SIG-M5 (cell line): ENCODE data around the gene MICAL3.
"Not testable (repeated sequence)": the region's sequence is repeated elsewhere in the genome, so short reads cannot be mapped to it uniquely, and the experiment has no call there.

Experiments
- DNase-seq: peaks from one replicate; lab custom pipeline; 2025; lab: John Stamatoyannopoulos, UW

The MICAL3 gene

GRCh38 chr22:18000441-18001039, 23.8 kb downstream of the MICAL3 start:
- no peak for DNase-seq

- no peak for DNase-seq
Observed at GRCh38 chr22:17999851-18000250, 24.5 kb downstream of the MICAL3 start.

DNA sequence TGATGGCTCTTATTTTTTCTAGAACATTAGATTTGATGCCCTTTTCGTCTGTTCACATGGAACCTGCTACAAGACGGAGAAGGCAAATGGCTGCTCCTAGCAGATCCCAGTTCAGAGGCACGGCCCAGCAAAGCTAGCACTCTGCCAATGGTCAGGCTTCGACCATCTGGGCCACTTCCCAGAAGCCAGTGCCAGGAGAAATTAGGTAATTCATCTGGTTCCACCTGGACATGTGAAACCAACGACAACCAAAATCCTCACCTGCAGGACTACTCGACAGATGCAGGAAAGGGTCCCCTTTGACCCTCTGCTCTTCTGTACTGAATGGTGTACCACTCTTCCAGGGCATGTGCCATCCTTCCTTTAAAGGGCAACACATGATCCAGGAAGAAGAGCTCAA, 25.4 kb downstream of the MICAL3 start:
- DNase-seq = no peak

GRCh38 chr22:17997456-17997855, 26.9 kb downstream of the MICAL3 start:
- DNase-seq = no peak

GRCh38 chr22:17995256-17995655, 29.1 kb downstream of the MICAL3 start:
- DNase-seq = not testable (repeated sequence)

GRCh38 chr22:17994424-17995108, 29.8 kb downstream of the MICAL3 start:
- DNase-seq = no peak

GRCh38 chr22:17992976-17993375, 31.4 kb downstream of the MICAL3 start:
- DNase-seq = not testable (repeated sequence)

DNA sequence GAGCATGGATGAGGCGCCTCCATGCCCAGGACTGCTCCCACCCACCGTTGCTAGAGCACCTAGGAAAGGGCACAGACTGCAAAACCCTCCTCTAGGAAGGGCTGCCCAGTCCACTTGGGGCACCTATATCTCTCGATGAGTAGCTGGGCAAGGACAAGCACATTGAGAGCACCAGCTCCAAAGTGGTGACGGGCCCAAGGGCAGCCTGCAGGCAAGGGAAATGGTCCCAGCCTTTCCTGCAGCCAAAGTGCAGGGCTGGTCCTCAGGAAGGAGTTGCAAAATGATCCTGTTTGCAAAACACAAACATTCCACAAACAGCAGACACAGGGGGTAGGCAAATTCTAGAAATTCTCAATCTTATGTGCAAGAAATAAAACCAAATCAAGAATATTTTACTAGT, 32.4 kb downstream of the MICAL3 start:
- DNase-seq = not testable (repeated sequence)

DNA sequence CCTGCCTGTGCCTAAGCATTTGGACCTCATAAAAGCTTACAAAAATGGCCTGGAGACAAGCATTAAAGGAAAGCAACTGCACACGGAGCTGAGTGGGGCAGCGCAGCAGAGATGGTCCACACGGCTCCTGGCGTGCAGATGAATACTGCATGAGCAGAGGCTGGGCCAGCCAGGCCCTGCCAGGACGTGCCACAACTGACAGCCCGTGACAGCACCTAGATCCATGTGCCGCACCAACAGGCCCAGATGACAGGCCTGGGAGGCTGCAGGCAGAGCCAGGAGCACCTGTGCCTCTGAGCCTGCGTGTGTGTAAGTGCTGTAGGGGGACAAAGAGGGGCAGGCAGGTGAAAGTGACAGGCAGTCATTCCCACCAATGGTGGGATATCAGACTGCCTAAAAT, 33.4 kb downstream of the MICAL3 start:
- no peak for DNase-seq

GRCh38 chr22:17990147-17990546, 34.2 kb downstream of the MICAL3 start:
- DNase-seq = no peak

DNA sequence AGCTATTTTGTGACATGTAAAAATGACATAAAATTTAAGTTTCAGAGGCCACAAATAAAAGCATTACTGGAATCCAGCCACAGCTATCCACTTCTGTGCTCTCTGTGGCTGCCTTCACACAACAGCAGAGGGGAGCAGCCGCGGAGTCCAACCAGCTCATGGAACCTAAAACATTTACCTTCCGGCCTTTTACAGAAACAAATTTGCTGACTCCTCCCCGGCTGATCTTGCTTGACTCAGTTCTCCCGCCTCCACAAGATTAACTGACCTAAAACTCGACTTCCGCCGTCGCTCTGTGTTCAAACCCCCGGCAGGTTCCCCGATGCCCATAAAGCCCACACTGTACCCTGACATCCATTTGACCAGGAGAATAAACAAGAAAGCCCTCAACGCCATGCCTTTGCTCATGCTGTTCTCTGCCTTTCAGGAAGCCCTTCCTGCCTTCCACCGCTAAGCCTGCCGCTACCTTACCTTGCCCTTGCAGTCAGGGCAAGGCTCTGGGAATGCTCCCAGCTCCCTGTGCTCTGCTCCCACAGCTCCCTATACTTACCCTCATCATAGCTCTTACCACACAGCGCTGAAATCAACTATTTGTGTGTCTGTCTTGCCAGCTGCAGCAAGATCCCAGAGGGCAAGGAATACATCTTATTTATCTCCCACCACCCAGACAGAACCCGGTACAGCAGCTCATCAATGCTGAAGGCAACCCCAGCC, 35.4 kb downstream of the MICAL3 start:
- no peak for DNase-seq

GRCh38 chr22:17985606-17986005, 38.8 kb downstream of the MICAL3 start:
- no peak for DNase-seq

GRCh38 chr22:17985071-17985470, 39.3 kb downstream of the MICAL3 start:
- not testable (repeated sequence) for DNase-seq

GRCh38 chr22:17984114-17984513, 40.2 kb downstream of the MICAL3 start:
- DNase-seq = no peak

DNA sequence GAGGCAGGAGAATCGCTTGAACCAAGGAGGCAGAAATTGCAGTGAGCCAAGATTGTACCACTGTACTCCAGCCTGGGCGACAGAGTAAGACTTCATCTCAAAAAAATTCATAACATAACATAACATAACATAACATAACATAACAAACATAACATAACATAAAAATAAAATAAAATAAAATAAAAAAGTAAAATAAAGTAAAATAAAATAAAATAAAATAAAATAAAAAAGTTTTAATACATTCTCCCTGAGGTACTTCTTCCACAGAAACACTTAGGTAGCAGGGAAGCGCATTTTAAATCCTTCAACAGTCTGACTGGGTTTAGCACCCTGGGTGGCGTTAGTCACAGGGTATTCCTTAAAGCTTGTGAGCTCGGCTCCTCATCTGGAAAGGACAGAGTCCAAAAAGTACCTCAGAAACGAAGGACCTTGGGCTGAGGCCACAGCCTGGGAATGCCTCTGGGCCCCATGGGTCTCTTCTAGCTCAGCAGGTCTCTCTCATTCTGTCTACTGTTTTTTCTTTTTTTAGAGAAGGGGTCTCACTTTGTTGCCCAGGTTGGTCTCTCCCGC, 41.7 kb downstream of the MICAL3 start:
- no peak for DNase-seq

DNA sequence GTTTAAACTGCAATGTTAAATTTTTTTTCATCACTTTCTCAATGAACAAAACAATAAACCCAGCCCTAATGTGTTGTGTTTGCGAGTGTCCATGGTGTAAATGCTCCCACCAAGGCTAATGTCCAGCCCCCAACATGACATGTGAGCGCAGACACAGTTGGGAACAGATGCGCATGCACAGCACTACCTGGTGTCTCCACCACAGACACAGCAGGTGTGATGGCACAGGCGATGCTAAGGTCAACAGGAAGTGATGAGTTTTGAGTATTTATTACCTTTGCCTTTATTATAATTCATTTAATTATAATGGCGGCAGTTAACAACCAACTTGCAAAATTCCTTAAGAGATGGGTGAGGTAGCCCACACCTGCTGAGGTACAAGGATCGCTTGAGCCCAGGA, 42.9 kb downstream of the MICAL3 start:
- no peak for DNase-seq

GRCh38 chr22:17980638-17981051, 43.7 kb downstream of the MICAL3 start:
- DNase-seq = no peak

DNA sequence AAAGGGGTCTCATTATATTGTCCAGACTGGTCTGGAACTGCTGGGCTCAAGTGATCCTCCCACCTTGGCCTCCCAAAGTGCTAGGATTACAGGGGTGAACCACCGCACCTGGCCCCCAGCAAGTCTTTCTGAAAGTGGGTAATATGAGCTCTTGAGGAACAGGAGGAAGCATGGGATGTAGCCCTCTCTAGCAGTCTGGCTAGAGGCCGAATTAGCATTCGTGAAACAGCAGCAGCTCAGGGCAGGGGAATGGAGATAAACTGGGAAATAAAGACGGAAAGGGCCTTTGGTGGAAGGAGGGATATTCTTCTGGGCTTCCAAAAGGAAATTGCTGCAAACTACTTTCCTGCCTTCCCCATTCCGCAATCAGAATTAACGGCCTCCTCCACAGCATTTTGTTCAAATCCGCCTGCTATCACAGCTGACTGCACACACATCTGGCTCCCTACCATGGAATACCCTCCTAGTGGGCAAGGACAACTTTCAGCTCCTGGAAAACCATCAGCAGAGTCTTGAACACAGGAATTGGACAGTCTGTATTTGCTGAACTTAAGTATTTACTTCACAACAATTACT, 44.3 kb downstream of the MICAL3 start:
- DNase-seq = no peak

DNA sequence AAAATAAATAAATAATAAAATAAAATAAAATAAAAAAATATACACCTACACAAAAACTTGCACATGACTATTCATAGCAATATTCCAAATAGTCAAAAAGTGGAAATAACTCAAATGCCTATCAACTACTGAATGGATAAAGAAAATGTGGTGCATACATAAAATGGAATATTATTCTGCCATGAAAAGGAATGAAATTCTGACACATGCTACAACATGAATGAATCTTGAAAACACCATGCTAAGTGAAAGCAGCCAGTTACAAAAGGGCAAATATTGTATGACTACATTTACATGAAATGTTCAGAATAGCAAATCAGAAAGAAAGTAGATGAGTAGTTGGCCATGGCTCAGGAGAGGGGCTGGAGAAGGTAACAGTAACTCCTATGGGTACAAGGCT, 46.3 kb downstream of the MICAL3 start:
- DNase-seq = no peak

DNA sequence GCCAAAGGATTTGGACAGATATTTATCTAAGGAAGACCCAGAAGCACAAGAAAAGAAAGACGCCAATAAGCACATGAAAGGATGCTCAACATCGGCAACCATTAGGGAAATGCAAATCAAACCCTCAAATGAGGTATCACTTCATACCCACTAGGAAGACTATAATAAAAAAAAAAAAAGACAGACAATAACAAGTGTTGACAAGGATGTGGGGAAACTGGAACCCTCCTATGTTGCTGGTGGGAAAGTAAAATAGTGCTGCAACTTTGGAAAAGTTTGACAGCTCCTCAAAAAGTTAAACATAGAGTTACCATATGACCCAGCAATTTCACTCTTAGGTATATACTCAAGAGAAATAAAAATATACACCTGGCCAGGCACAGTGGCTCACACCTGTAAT, 47.0 kb downstream of the MICAL3 start:
- DNase-seq = no peak

DNA sequence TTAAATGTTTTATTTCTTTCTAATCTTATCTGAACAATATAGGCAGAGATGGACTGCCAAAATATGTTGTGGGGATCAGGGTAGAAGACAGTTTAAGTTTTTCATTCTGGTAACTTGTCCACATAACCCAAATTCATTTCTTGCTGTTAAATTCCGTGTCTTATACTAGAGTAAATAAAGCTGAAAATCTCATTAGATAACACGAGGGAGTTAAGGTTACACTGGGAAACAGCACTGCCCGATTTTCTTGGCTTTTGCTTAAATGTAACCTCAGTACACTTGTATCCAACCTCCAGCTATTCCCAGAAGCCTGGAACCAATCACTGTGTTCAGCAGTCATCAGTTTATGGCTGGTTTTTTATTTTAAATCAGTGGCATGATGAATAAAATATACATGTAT, 48.2 kb downstream of the MICAL3 start:
- DNase-seq = no peak

- no peak for DNase-seq
Observed at GRCh38 chr22:17974703-17975372, 49.5 kb downstream of the MICAL3 start.
